Mesenchymal stem cell (in vitro differentiated cells and primary cell): ENCODE measurements around the gene CAMTA1.

Experiments used
- DNase-seq: peaks from one replicate; pipeline ENCODE4 v3.0.0-alpha.2; 2013
- H2AFZ ChIP-seq: one replicate; pipeline ENCODE4 v1.6.1; 2013; ENCODE audit warnings: low read depth, mild to moderate bottlenecking, control low read depth, inconsistent platforms, low read length, moderate library complexity
- H2AK5ac ChIP-seq: 2 replicates; pipeline ENCODE4 v1.6.1; 2013; ENCODE audit warnings: low read length, moderate library complexity, mild to moderate bottlenecking, inconsistent platforms; ENCODE audit not compliant: severe bottlenecking
- H2BK120ac ChIP-seq: one replicate; pipeline ENCODE4 v1.6.1; 2013; ENCODE audit warnings: low read depth, mild to moderate bottlenecking, inconsistent platforms, low read length, moderate library complexity
- H2BK12ac ChIP-seq, 2 experiments: one replicate each; pipeline ENCODE4 v1.6.1; 2013; ENCODE audit warnings: inconsistent platforms in 2 of 2, low read length in 2 of 2, mild to moderate bottlenecking in 2 of 2, moderate library complexity in 2 of 2, control low read depth in 1 of 2
- H2BK15ac ChIP-seq: one replicate; pipeline ENCODE4 v1.6.1; 2013; ENCODE audit warnings: mild to moderate bottlenecking, low read depth, inconsistent platforms; ENCODE audit not compliant: poor library complexity, severe bottlenecking
- H2BK5ac ChIP-seq: 2 replicates; pipeline ENCODE4 v1.6.1; 2013; ENCODE audit warnings: low read depth, mild to moderate bottlenecking, low read length, control low read depth, inconsistent platforms; ENCODE audit not compliant: poor library complexity, severe bottlenecking
- H3K14ac ChIP-seq, 2 experiments: one replicate each; pipeline ENCODE4 v1.6.1; 2013; ENCODE audit warnings: inconsistent platforms in 2 of 2, low read length in 2 of 2, control low read depth in 1 of 2, mild to moderate bottlenecking in 1 of 2, moderate library complexity in 1 of 2
- H3K18ac ChIP-seq, 2 experiments: one replicate each; pipeline ENCODE4 v1.6.1; 2013; ENCODE audit warnings: inconsistent platforms in 2 of 2, low read length in 2 of 2, control low read depth in 1 of 2, low read depth in 1 of 2, mild to moderate bottlenecking in 1 of 2
- H3K23ac ChIP-seq, 2 experiments: one replicate each; pipeline ENCODE4 v1.6.1; 2013; ENCODE audit warnings: inconsistent platforms in 2 of 2, low read length in 2 of 2, mild to moderate bottlenecking in 2 of 2, moderate library complexity in 2 of 2, control low read depth in 1 of 2
- H3K27ac ChIP-seq: 2 replicates; pipeline ENCODE4 v1.5.1; 2013; ENCODE audit warnings: mild to moderate bottlenecking, moderate library complexity, low read length, control low read depth, inconsistent platforms; ENCODE audit not compliant: poor library complexity, severe bottlenecking
- H3K27me3 ChIP-seq, 2 experiments: 2 replicates each; pipeline versions ENCODE4 v1.6.1 to v1.7.0; 2013; ENCODE audit warnings: low read length in 2 of 2, mild to moderate bottlenecking in 2 of 2, moderate library complexity in 2 of 2, control low read depth in 1 of 2, inconsistent platforms in 1 of 2; ENCODE audit not compliant: control insufficient read depth in 1 of 2, insufficient read depth in 1 of 2
- H3K36me3 ChIP-seq, 2 experiments: 2 replicates each; pipeline versions ENCODE4 v1.6.1 to v1.7.0; 2013; ENCODE audit warnings: low read length in 2 of 2, control low read depth in 1 of 2, inconsistent platforms in 1 of 2, low read depth in 1 of 2, mild to moderate bottlenecking in 1 of 2; ENCODE audit not compliant: insufficient read depth in 2 of 2, control insufficient read depth in 1 of 2
- H3K4ac ChIP-seq, 2 experiments: one replicate each; pipeline ENCODE4 v1.6.1; 2013; ENCODE audit warnings: inconsistent platforms in 2 of 2, low read length in 2 of 2, mild to moderate bottlenecking in 2 of 2, moderate library complexity in 2 of 2, control low read depth in 1 of 2, low read depth in 1 of 2
- H3K4me1 ChIP-seq: 2 replicates; pipeline ENCODE4 v1.6.1; 2013; ENCODE audit warnings: low read depth, low read length, control low read depth; ENCODE audit not compliant: control insufficient read depth, insufficient read depth
- H3K4me2 ChIP-seq: 2 replicates; pipeline ENCODE4 v1.6.1; 2013; ENCODE audit warnings: low read length, mild to moderate bottlenecking, inconsistent platforms; ENCODE audit not compliant: poor library complexity, severe bottlenecking
- H3K4me3 ChIP-seq, 2 experiments: 2 replicates each; pipeline versions ENCODE4 v1.5.1 to v1.7.0; 2013; ENCODE audit warnings: low read length in 2 of 2, mild to moderate bottlenecking in 2 of 2, control low read depth in 1 of 2, low read depth in 1 of 2; ENCODE audit not compliant: insufficient read depth in 1 of 2
- H3K79me1 ChIP-seq: replicated peaks from 2 replicates; pipeline ENCODE4 v1.6.1; 2013; ENCODE audit warnings: mild to moderate bottlenecking, control low read depth, low read length, inconsistent platforms; ENCODE audit not compliant: poor library complexity, severe bottlenecking
- H3K9ac ChIP-seq: 2 replicates; pipeline ENCODE4 v1.7.0; 2013; ENCODE audit warnings: mild to moderate bottlenecking, low read length, moderate library complexity
- H3K9me3 ChIP-seq: 2 replicates; pipeline ENCODE4 v1.7.0; 2013; ENCODE audit warnings: mild to moderate bottlenecking, low read length; ENCODE audit not compliant: control insufficient read depth
- H4K8ac ChIP-seq: one replicate; pipeline ENCODE4 v1.6.1; 2013; ENCODE audit warnings: inconsistent platforms, mild to moderate bottlenecking, low read length, moderate library complexity
- H4K91ac ChIP-seq: one replicate; pipeline ENCODE4 v1.6.1; 2013; ENCODE audit warnings: mild to moderate bottlenecking, low read length, inconsistent platforms
- WGBS: methylation state at CpG from one replicate; pipeline ENCODE4 v1.1.7; 2013; ENCODE audit warnings: mixed read lengths; 5-methylcytosine and 5-hydroxymethylcytosine counted together

CAMTA1 gene

DNA sequence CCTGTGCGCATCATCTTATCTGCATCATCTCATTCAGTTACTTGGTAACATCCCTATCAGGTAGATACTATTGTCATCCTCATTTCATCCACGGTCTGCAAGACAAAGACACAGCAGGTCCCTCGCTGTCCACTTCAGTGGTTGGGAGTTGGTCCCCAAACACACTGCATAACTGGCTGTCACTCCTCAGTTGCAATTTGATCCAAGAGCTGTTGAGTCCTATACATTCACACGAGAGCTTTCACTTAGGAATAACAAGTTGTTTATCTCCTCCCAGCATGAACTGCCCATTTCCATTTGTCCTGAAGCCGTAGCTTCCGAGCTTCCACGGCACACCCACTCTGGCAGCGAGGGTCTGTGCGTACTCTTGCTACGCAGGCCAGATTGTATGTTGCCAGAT is 472.0 kb downstream of the CAMTA1 start:
- Histone ChIP-seq H3K9ac (no peak overlapping the region), H3K23ac (no peak overlapping the region), H2AFZ (no peak overlapping the region), H2BK12ac (no peak overlapping the region), H3K27me3 (no peaks in the 10 kb centered on the region), H3K79me1 (no peaks in the 10 kb centered on the region), H3K4me1 (peaks cover 8% of the 10 kb centered on the region), H3K9me3 (no peaks in the 10 kb centered on the region), H2AK5ac (no peak overlapping the region), H3K27ac (no peak overlapping the region), H3K4me3 (no peak overlapping the region), H2BK120ac (no peak overlapping the region), H4K8ac (no peak overlapping the region), H3K14ac (peak overlapping the region in 1 of 2 experiments; percentile 29), H2BK15ac (no peak overlapping the region), H3K4me2 (no peak overlapping the region), H3K36me3 (no peaks in the 10 kb centered on the region), H3K4ac (no peak overlapping the region), H3K18ac (no peak overlapping the region), H4K91ac (no peak overlapping the region), H2BK5ac (no peak overlapping the region)
- 89% methylated on average over 10 of the region's 10 CpGs for WGBS
- no peak for DNase-seq

DNA sequence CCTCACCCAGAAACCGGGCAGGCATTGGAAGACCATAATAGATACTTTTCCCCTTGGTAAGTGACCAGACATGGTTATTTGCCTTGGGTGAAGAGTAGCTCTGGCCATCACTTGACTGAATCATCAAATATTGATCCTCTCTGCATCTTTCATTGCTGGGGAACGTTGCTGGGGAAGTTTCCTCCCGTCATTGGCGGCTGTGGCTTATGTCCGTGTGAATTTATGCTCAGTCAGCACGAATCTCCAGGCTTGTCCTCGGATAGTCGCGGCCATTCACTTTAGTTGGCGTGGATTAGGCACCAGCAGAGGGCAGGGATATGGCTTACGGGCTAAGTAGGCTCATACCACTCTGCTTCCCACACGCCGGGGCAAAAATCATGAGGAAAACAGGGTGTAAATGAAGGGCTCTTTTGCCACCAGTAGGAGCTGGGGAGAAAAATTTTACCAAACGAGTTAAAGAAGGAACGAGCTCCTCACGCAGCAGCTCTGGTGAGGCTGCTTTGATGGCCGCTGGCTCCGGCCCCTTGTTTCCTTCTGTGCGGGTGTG is 473.4 kb downstream of the CAMTA1 start:
- no peak for DNase-seq
- Histone ChIP-seq H3K27ac (no peak overlapping the region), H2BK120ac (no peak overlapping the region), H2AFZ (no peak overlapping the region), H3K79me1 (no peaks in the 10 kb centered on the region), H3K36me3 (no peaks in the 10 kb centered on the region), H3K9ac (no peak overlapping the region), H3K23ac (no peak overlapping the region), H3K9me3 (no peaks in the 10 kb centered on the region), H3K27me3 (no peaks in the 10 kb centered on the region), H2BK15ac (no peak overlapping the region), H2BK5ac (no peak overlapping the region), H4K8ac (no peak overlapping the region), H2BK12ac (no peak overlapping the region), H3K4ac (no peak overlapping the region), H2AK5ac (no peak overlapping the region), H3K18ac (no peak overlapping the region), H3K14ac (no peak overlapping the region), H3K4me1 (peaks cover 2% of the 10 kb centered on the region), H3K4me2 (no peak overlapping the region), H3K4me3 (no peak overlapping the region), H4K91ac (no peak overlapping the region)
- 95% methylated on average over 19 of the region's 19 CpGs for WGBS

DNA sequence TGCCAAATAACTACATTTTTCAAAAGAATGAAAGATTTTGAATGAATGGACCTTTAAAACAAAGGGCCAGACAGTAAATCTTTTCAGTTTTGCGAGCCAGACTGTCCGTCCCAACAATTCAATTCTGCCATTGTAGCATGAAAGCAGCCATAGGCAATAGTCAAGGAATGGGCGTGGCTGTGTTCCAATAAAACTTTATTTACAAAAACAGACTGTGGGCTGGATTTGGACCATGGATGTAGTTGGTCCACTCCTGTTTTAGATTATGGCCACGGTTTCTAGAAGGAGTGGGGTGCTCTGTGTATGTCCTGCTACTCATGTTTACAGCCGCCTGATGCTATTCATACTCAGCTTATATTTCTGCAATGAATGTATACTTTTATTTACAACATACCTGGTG is 474.7 kb downstream of the CAMTA1 start:
- H3K4ac ChIP-seq: no peak overlapping the region
- 85% methylated on average over 3 of the region's 5 CpGs for WGBS

DNA sequence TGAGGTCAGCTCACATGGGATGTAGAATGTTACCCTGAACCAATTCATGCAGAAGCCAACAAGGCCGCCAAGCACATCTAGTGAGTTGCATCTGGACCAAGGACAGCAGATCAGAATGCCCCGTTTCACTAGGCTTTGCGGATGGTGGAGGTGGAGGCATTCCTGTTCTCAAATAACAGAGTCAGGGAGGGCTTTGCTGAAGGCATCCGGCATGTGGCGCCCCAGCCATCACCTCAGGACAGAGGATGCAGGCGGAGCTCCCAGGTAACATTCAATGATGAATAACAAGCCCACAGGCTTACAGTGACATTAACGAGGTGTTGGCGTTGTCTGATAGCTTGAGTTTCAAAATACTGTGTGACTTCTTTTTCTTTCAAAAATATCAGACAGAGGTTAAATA is 476.2 kb downstream of the CAMTA1 start:
- Histone ChIP-seq H3K27me3 (no peaks in the 10 kb centered on the region), H2BK15ac (no peak overlapping the region), H3K4me1 (peaks cover 11% of the 10 kb centered on the region), H2BK120ac (no peak overlapping the region), H3K27ac (no peak overlapping the region), H2BK5ac (no peak overlapping the region), H2BK12ac (no peak overlapping the region), H4K8ac (no peak overlapping the region), H3K36me3 (no peaks in the 10 kb centered on the region), H3K18ac (no peak overlapping the region), H4K91ac (no peak overlapping the region), H3K9ac (no peak overlapping the region), H3K4me2 (no peak overlapping the region), H3K79me1 (no peaks in the 10 kb centered on the region), H3K23ac (no peak overlapping the region), H3K14ac (no peak overlapping the region), H2AFZ (no peak overlapping the region), H3K9me3 (no peaks in the 10 kb centered on the region), H3K4me3 (no peak overlapping the region), H3K4ac (no peak overlapping the region), H2AK5ac (no peak overlapping the region)
- 93% methylated on average over 6 of the region's 8 CpGs for WGBS
- DNase-seq: no peak

More for the DNA sequence above, 474.7 kb downstream of the CAMTA1 start:
- H3K14ac ChIP-seq: no peak overlapping the region
- H3K27ac ChIP-seq: no peak overlapping the region
- no peaks in the 10 kb centered on the region for H3K9me3 ChIP-seq
- DNase-seq: no peak
- H2BK5ac ChIP-seq: no peak overlapping the region
- H3K79me1 ChIP-seq: no peaks in the 10 kb centered on the region
- no peaks in the 10 kb centered on the region for H3K27me3 ChIP-seq
- H3K4me2 ChIP-seq: no peak overlapping the region
- H3K23ac ChIP-seq: no peak overlapping the region
- H3K4me1 ChIP-seq: peaks cover 5% of the 10 kb centered on the region
- H4K8ac ChIP-seq: no peak overlapping the region
- H3K36me3 ChIP-seq: no peaks in the 10 kb centered on the region
- no peak overlapping the region for H2BK12ac ChIP-seq
- no peak overlapping the region for H2BK15ac ChIP-seq
- no peak overlapping the region for H2BK120ac ChIP-seq
- no peak overlapping the region for H4K91ac ChIP-seq
- H2AFZ ChIP-seq: no peak overlapping the region
- no peak overlapping the region for H3K9ac ChIP-seq
- no peak overlapping the region for H3K18ac ChIP-seq
- H2AK5ac ChIP-seq: no peak overlapping the region
- H3K4me3 ChIP-seq: no peak overlapping the region
